ENCODE measurements around the gene ADCY10.
"Not testable (repeated sequence)": the region's sequence is repeated elsewhere in the genome, so short reads cannot be mapped to it uniquely, and the experiment has no call there.

The ADCY10 gene

DNA sequence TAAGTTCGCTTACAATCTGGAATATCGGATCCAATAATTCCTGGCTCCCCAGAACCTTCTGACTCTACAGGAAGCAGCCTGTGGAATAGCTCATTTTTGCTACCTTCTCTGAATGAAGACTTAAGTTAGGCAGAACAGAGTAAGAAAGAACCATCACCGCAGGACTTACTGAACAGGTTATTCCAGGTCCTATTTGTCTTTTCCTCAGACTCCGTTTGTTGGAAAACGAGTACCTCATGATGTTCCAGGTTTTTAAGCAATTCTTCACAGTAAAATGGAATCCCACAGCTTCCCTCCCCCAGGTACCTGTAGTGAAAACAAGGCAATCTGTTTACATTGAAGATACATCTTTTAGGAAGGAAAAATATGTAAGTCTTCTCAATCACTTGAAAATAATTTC is 59.8 kb downstream of the ADCY10 start:
- no peak for DNase-seq (ENCODE audit: low read depth)

DNA sequence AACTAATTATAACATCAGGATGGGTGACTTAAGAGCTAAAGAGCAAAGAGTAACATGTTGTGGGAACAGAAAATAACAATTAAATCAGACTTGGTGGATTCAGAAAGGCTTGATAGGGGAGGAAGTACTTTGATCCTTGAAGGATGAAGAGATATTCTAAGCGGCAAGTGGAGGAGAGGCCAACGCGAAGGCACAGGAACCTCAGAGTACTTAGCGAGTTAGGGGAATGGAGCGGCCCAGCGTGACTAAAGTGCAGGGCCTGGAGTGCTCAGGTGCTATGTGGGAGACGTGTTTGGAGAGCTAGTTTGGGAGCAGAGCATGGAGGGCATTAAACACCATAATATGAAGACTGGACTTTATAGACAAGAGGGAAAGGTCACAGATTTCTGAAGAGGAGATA is 64.3 kb downstream of the ADCY10 start:
- no peak for DNase-seq (ENCODE audit: low read depth)

DNA sequence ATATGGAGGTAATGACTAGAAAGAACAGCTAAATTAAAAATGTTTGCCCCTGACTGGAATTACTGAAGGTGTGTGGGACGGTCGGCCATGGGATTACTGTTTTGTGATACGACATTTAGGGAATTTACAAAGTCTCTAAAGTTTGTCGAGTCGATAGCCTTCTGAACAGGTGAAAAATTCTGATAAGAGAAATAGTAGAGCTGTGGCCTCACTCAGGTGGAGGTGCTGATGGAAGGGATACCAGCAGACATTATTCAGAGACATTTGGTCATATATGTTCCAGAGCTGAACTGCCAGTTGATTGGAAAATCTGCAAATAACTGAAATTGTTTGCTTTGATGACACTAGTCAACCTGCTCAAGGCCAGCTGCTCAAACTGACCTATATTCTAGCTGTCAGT is 71.1 kb downstream of the ADCY10 start:
- DNase-seq (ENCODE audit: low read depth): no peak

DNA sequence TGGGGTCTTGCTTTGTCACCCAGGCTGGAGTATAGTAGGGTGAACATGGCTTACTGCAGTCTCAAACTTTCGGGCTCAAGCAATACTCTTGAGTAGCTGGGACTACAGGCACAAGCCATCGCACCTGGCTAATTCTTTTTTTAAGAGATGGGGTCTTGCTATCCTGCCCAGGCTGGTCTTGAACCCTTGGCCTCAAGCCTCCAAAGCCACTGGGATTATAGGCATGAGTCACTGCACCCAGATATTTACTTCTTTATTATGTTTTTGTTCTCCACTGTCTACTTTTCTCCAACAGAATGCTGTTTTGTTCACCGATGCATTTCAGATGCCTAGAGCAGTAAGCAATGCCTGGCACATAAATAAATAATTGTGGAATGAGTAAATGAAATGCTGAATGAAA is 72.4 kb downstream of the ADCY10 start:
- no peak for DNase-seq (ENCODE audit: low read depth)

DNA sequence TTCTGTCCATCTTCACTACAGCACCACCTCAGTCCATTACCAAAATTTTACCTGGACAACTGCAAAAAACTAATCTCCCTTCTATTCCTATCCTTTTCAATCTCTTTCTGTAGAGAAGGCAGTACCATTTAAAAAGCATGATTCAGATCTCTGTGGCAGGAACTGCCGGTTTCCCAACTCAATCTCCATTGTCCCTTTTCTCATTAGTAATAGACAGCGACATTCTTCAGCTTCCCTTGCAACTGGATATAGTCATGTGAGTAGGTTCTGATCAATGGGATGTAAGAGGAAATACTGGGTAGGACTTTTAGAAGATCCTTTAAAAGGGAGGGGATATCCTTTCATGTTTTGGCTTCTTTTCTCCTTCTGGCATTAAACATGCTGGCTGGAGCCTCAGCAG is 74.9 kb downstream of the ADCY10 start:
- DNase-seq (ENCODE audit: low read depth): no peak

DNA sequence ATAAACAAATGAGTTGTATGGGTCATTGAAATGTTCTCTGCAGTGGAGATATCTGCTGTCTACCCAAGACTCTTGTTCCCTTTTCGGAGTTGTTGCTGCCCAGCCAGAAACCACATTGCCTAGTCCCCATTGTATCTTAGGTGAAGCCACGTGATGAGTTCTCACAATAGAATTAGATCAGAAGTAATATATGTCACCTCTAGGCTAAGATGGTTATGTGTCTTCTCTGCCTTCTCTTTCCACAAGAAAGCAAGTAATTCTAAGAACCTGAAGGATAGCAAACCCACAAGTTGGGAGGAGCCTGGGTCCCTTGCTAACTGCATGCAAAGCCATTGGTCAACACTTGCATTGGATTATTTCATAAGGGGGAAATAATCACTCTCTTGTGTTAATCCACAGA is 76.6 kb downstream of the ADCY10 start:
- DNase-seq (ENCODE audit: low read depth): no peak

DNA sequence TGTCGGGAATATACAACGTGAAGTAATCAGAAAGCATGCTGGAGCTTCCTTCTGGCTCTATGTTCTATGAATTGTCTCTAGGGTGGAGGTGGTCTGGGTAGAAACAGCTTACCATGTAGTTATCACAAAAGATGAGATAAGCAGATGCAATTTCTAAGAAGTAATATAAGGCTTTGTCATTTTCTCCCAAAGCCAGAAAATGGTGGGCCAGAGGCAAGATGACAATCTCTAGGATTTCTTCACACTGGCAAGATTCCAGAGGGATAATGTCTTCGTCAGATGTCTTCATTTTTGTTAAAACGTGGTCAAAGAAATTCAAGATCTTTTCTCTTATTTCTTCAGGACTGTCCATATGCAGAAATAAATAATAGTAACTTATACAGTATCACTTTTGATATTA is 77.7 kb downstream of the ADCY10 start:
- no peak for DNase-seq (ENCODE audit: low read depth)

DNA sequence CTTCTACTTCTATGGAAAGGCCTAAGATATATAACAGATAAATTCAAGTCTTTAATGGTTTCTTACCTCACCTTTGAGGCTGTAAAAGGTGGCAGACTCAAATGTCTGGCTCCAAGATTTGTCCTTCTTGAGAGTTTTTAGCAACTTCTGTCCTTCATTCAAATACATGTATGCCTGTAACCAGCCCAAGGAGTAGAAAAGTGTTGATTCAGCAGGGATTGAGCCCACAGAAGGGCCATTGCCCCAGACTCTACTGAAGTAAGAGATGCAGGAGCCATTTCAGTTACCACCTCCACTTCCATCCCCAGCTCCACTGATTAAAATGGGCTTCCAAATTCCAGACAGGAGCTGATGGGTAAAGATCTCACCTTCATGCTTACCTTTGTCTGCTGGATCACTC is 80.0 kb downstream of the ADCY10 start:
- no peak for DNase-seq (ENCODE audit: low read depth)

DNA sequence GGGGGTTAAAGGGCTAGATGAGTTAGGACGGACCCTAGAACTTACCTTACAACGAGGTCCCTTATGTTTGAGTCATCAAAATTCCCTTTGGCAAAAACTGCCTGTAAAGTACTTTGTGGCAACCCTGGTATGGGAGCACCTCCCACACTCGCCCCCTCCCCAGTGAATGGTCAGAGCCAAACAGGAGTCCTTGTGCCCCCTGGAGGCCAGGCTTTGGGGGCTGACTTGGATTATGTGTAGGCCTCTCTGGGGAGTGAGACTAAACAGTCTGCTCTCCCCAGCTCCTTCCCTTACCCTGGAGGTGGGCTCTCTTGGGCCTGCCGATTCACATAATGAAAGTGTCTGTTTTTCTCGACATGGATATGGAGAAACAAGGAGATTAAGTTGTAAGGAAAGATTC is 81.2 kb downstream of the ADCY10 start:
- DNase-seq (ENCODE audit: low read depth): no peak

DNA sequence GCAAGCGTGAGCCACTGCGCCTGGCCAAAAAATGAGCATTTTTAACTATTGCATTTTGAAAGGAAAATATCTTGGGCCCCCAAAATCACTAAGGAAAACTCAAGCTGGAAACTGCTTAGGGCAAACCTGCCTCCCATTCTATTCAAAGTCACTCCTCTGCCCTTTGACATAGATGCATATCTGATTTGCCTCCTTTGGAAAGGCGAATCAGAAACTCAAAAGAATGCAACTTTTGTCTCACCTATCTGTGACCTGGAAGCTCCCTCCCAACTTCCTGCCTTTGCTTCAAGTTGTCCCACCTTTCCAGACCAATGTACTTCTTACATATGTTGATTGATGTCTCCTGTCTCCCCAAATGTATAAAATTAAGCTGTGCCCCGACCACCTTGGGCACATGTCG is 83.3 kb downstream of the ADCY10 start:
- not testable (repeated sequence) for DNase-seq (ENCODE audit: low read depth)

DNA sequence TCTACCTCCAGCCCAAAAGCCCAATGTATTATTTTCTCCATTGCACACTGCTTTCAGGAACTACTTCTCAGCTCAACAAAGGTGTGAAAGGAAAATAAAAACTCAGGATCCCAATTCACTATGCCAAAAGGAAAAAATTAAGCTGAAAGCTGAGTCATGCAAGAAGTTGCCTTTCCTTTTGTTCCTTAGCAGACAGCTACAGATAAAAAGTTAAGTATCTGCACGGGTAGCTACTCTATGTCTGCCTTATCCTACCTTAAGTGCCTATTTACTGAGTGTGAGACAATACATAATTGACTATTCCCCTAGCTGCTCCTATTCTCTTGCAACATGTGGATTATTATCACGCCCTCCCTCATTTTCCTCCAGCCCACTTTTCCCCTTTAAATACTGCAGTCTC is 84.1 kb downstream of the ADCY10 start:
- DNase-seq (ENCODE audit: low read depth): no peak

DNA sequence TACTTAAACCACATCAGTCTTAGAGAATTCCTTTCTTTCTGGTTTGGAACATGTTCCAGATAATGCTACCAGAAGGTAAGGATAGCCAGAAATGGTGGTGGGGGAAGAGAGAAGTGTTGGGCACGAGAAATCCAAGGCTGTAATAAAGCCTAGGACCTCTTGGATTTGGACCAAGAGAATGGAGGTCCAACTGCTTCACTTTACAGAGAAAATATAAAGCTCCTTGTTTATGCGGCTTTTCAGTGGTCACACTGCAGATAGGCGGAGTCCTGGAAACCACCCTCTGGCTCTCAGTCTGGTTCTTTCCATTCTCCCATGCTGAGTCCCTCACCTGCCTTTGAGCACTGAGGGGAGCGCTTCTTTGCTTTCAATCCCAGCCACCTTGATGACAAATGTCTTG is 87.8 kb downstream of the ADCY10 start:
- DNase-seq (ENCODE audit: low read depth): no peak

DNA sequence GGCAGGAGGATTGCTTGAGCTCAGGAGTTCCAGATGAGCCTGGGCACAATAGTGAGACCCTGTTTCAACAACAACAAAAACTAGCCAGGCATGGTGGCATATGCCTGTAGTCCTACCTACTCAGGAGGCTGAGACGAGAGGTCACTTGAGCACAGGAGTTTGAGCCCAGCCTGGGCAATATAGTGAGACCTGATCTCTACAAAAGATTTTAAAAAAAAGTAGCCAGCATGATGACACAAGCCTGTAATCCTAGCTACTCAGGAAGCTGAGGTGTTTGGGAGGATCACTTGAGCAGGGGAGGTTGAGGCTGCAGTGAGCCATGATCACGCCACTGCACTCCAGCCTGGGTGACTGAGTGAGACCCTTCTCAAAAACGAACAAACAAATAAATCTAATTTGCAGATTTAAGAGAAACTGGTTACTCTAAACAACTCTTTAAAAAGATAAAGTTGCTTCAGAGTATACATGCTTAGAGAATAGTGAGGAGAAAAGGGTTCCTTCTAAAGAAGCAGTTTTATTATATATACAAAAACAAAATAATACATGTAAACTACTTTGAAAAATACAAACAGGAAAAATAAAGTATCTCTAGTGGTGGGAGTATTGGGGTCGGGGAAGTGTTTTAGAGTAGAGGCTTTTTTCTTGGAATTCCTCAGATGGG is 88.4 kb downstream of the ADCY10 start:
- no peak for DNase-seq (ENCODE audit: low read depth)

DNA sequence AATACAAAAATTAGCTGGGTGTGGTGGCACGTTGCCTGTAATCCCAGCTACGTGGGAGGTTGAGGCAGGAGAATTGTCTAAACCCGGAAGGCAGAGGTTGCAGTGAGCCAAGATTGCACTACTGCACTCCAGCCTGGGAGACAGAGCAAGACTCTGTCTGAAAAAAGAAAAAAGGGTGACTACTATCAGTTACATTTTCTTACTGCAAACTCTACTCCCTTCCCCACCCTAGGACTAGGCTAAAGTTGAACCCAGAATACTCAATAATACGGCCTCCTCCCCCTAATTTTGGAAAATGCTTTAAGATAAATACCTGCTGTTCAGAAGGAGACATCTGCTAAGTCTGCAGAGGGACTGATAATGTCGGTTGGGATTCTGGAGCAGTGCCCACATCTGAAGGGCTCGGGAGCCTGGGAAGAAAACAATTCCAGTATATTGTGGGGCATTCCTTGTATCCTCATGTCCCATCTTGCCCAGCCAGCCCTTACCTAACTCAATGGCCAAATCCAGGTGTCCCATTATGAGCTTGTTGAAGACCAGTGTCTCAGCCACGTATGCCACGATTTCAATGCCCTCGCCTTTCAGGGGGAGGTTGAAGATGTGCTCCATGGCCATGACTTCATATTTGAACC is 89.7 kb downstream of the ADCY10 start:
- DNase-seq (ENCODE audit: low read depth): no peak

DNA sequence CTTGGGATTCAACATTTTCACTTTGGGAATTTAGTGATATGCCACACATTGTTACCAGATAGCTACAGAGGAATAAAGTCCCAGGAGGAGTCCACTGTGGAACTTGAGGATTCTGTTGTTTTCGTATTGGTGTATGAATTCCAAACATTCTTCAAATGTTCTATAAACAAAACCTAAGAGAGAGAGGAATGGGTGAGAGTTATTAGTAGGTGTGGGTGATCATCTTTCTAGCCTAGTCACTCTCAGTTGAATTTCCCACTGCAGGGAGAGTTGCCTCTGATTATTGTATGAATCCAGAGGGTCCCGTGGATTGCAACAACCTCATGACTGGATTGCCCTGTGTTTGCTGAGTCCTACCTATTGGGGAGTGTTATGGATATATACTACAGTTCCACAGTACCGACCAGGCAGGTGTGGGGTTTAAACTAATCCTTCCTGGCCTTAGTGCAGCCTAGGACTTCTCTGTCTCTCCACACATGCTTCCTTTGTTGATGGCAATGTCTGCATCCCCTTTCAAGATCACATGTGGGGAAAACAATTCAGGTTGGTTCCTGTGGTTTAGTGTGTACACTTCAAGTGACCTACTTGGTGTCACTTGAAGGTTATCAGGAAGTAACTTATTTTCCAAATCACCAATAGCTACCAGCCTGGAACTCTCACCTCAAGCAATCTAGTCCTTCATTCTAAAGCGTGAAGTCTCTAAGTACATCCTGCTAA is 91.8 kb downstream of the ADCY10 start:
- no peak for DNase-seq (ENCODE audit: low read depth)

DNA sequence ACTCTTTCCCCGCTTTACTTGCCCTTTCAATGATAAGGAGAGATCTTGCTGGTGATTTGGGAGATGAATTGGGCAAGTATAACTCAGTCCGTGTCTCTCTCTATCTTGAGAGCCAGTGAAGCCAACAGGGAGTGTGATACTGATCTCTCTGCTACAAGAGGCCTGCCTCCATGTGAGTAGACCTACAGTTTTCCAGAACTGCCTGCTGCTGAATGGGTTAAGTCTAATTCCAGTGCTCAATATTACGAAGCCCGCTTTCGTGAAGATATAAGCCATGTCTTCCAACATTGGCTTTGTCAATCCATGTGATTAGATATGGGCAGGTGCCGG is 92.6 kb downstream of the ADCY10 start:
- DNase-seq (ENCODE audit: low read depth): no peak

DNA sequence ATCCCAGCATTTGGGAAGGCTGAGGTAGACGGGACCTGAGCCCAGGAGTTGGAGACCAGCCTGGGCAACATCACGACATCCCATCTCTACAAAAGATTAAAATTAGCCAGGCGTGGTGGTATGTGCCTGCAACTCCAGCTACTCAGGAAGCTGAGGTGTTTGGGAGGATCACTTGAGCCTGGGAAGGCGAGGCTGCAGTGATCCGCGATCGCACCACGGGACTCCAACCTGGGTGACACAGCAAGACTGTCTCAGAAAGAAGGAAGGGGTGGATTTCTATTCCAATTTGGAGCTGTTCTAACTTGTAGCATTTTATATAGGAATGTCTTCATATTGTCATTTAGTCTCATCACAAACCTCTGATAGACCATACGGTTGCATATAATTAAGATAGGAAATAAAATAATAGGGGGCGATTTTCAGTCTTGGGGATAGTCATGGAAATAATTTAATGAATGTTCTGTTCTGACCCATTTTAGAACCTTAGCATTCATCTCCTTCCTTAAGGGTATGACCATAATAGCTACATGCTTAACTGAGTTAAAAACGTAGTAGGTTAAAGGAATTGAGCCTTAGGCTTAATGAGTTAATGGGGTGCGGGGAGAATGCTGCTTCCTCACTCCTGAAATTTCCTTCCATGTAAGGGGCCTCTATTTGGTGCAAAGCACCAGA is 93.1 kb downstream of the ADCY10 start:
- DNase-seq (ENCODE audit: low read depth): no peak

DNA sequence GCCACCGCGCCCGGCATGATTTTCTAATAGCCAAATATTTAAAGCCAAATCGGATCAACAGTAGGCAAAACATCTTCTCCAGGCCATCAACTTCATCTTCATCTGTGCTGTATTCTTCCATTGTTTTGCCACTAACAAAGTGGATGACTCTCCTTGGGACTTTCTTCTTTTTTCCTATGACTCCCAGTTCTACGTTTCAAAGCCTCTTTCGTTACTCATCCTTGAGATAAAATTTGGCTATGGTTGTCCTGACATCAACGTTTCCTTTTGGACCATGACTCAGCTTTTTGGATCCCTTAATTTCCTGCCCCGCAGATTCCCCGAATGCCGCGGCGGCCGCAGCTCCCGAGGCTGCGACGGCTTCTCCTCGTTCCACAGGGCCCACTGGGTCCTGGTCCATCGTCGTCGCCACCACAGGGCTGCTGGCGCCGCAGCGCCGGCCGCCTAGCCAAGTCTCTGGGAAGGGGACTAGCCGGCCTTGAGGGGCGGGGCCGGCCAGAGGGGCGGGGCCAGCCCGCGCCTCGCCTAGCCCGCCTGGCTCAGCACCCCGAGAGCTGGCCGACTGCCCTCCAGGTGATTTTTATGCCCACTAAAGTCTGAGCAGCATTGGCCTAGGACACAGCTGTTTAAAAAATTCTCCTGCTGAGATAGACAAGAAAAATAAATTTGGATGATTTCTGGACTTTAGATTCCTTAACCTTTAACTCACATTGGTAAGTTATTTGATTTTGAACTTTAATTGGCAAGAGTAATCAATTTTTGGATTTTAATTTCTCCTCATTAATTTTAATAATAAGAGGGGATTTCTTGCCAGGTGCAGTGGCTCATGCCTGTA is 93.9 kb downstream of the ADCY10 start:
- DNase-seq (ENCODE audit: low read depth): no peak

DNA sequence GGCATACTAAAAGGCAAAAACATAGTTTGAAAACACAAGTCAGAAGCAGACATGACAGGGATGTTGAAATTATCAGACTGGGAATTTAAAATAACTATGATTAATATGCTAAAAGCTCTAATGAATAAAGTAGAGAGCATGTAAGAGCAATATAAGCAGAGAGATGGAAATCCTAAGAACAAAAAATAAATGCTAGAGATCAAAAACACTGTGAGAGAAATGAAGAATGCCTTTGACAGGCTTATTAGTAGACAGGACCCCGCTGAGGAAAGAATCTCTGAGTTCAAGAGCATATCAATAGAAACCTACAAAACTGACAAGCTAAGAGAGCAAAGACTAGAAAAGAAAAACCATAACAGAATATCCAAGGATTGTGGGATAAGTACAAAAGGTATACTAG is 98.3 kb downstream of the ADCY10 start:
- no peak for DNase-seq (ENCODE audit: low read depth)

DNA sequence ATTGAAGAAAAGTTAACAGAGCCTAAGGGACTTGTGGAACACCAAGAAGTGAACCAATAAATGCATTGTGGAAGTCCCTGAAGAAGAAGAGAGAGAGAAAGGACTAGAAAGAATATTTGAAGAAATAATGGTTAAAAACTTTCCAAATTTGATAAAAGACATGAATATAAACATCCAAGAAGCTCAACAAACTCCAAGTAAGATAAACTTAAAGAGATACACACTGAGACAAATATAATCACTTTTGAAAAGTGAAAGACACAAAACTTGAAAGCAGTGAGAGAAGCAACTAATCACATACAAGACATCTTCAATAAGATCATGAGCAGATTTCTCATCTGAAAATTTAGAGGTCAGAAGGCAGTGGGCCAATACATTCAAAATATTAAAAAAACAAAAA is 101.0 kb downstream of the ADCY10 start:
- no peak for DNase-seq (ENCODE audit: low read depth)

DNA sequence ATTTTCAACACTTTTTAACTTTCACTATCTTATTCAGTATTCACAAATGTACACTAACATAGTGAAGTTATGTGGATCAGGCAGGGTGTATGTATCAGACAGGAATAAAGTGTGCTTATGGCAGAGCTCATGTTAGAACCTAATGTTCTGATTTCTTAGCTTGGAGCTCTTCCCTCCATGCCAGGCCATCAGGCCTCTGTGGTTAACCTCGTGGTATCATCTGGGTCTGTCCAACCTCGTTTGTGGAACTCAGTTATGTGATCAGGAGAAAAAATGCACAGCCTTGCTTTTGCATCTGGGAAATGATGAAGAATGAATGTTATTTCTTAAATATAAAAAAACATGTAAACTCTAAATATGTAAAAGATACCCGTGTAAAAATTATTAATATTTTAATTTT is 105.2 kb downstream of the ADCY10 start:
- DNase-seq (ENCODE audit: low read depth): no peak

DNA sequence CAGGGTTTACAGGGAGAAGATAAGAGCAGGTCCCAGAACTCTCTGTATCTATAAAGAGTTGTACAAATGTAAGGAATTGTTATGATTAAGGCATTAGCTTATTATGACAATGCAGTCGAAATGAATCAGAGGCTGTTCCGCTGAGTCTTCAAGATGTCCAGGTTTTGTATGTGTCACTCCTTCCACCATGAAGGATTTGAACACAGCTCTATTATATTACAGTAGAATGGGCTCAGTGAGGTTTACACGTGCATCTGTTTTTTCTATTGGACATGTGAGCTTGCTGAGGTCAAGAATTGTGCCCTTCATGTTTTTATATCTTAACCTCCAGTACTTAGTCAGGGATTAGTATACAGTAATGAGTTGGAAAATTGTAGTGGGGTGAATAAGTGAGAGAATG is 105.8 kb downstream of the ADCY10 start:
- DNase-seq (ENCODE audit: low read depth): no peak

Data from stimulated activated CD8-positive, alpha-beta memory T cell treated with anti-CD3 and anti-CD28 coated beads, Interleukin-15, amount 100 ng/mL, for 1 hour (primary cell).